Sigmoid colon (tissue), 7 donors: ENCODE measurements around the gene RPP21. TPM values are rescaled to one million over a fixed set of nuclear protein-coding genes. Genes with fewer than 3 reads are reported as not detected.

Source experiments
- DNase-seq: peaks from one replicate; pipeline ENCODE4 v3.0.0-alpha.2; 2019
- H3K27ac ChIP-seq, 4 donors: fragments of 200-600 bp; sonication (generic); one replicate each; pipeline ENCODE4 v1.5.1; 2016 to 2019; ENCODE audit warnings: mild to moderate bottlenecking in 1 of 4
- H3K27me3 ChIP-seq, 3 donors: fragments of 200-600 bp; sonication (generic); one replicate each; pipeline ENCODE4 v1.5.1; 2019; ENCODE audit warnings: mild to moderate bottlenecking in 1 of 3
- H3K36me3 ChIP-seq, 4 donors: fragments of 200-600 bp; sonication (generic); one replicate each; pipeline ENCODE4 v1.5.1; 2016 to 2019
- H3K4me1 ChIP-seq, 4 donors: fragments of 200-600 bp; sonication (generic); one replicate each; pipeline ENCODE4 v1.5.1; 2017 to 2019
- H3K4me3 ChIP-seq, 4 donors: fragments of 200-600 bp; sonication (generic); one replicate each; pipeline ENCODE4 v1.5.1; 2017 to 2019; ENCODE audit warnings: mild to moderate bottlenecking in 2 of 4, moderate library complexity in 1 of 4
- H3K9me3 ChIP-seq, 4 donors: fragments of 200-600 bp in 3 of 4; sonication (generic) in 3 of 4; one replicate each; pipeline versions ENCODE4 v1.5.1 to v1.6.1; 2013 to 2019
- EP300 ChIP-seq, 4 donors: sonication (generic); formaldehyde crosslinking; IDR thresholded peaks; one replicate each; pipeline ENCODE4 v1.6.1; 2017; ENCODE audit warnings: antibody characterized with exemption in 4 of 4
- POLR2A ChIP-seq, 2 donors: fragments of 450-650 bp; IDR thresholded peaks; one replicate each; pipeline ENCODE4 v1.6.1; 2016; ENCODE audit warnings: antibody characterized with exemption in 2 of 2, mild to moderate bottlenecking in 2 of 2, moderate library complexity in 2 of 2
- POLR2AphosphoS5 ChIP-seq, 4 donors: sonication (generic); formaldehyde crosslinking; IDR thresholded peaks; one replicate each; pipeline ENCODE4 v1.6.1; 2017; ENCODE audit warnings: antibody characterized with exemption in 4 of 4
- WGBS, 2 donors: extraction: QIAGEN DNeasy Blood & Tissue Kit; methylation state at CpG; one replicate each; pipeline ENCODE4 v1.1.7; 2013; 5-methylcytosine and 5-hydroxymethylcytosine counted together
- intact Hi-C: fragments of 100-400 bp; cut with DNase I; formaldehyde crosslinking; loops from one replicate; pipeline ENCODE4 v1.15.1; 2023
- polyA plus RNA-seq, 3 donors: library from polyadenylated mRNA; stranded (reverse); fragments of 200-250 nt; gene quantifications; one replicate each; pipeline ENCODE4 v1.2.3, GENCODE V29; 2013
- total RNA-seq, 4 donors: library from RNA; depleted of rRNA; stranded (reverse); fragments of >200 nt; gene quantifications; one replicate each; pipeline ENCODE4 v1.1.0, GENCODE V29; 2016
- TF ChIP-seq, protein P1 (sequence below), 4 experiments: fragments of 450-650 bp in 3 of 4; fragments of 200-600 bp in 1 of 4; IDR thresholded peaks; one replicate each; pipeline ENCODE4 v1.5.1; 2016 to 2019; ENCODE audit warnings: antibody characterized with exemption in 4 of 4, mild to moderate bottlenecking in 3 of 4, moderate library complexity in 2 of 4
- donor health status: healthy with polysubstance abuse.
- donor health status: Bipolar disorder and iron deficiency.
- donor health status: healthy.

Gene RPP21
- total and polyA plus RNA-seq, 7 donors: 74.7 to 150 (median 134) TPM

DNA sequence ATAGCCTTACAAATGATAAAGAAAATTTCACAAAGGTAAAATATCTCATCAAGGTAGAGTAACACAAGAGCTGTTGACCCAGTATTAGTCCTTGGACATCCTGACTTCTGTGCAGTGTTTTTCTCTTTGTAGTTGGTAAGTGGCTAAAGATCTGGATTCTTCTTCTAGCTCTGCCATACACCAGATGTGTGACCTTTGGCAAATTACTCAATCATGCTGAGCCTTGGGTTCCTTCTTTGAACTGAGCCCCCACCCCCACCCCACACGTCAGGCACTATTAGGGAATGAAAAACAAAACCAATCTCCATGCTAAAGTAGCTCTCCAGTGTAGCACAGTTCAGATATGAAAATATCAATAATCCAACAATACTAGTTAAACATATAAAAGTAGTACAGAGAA is 33.3 kb upstream of the RPP21 start:
- intact Hi-C loops: no loop called here
- no peaks in the 10 kb centered on the region for H3K4me1 ChIP-seq
- no peak for DNase-seq
- WGBS, 2 donors: 75 to 78% methylated on average over 1 of the region's 1 CpG
- no peak overlapping the region for H3K27ac ChIP-seq
- peaks cover 0 to 38% (median 6%) of the 10 kb centered on the region in 4 donors for H3K36me3 ChIP-seq
- H3K9me3 ChIP-seq: no peaks in the 10 kb centered on the region
- no peak overlapping the region for H3K4me3 ChIP-seq
- no peaks in the 10 kb centered on the region for H3K27me3 ChIP-seq
- no peak for TF ChIP-seq EP300 (IDR thresholded peaks at IDR 0.05)
- TF ChIP-seq POLR2AphosphoS5 (IDR thresholded peaks at IDR 0.05): no peak
- no peak for TF ChIP-seq POLR2A (IDR thresholded peaks at IDR 0.05)

DNA sequence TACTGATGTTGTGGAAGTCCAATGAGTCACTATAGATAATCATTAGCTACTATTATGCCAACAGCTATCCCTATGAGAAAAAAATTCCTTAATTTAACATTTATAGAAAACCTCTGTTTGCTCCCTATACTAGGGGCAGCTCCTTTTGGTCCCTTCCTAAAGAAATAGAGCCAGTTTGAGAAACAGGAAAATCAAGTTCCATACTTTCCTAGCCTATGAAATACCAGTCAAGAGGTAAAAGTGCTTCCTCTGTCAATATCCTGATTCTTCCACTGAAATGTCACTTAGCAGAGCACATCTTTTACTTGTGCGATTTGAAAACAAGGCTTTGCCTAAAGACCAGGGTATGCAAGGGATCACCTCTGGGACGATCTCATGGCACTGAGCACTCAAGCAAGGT is 32.7 kb upstream of the RPP21 start:
- no peak for DNase-seq
- 98% methylated on average over 2 of the region's 2 CpGs for WGBS, 2 donors
- peaks cover 0 to under 1% (median 0%) of the 10 kb centered on the region in 4 donors for H3K4me1 ChIP-seq
- TF ChIP-seq POLR2AphosphoS5 (IDR thresholded peaks at IDR 0.05) (no peak), EP300 (IDR thresholded peaks at IDR 0.05) (no peak), POLR2A (IDR thresholded peaks at IDR 0.05) (no peak)
- TF ChIP-seq, protein P1, sequence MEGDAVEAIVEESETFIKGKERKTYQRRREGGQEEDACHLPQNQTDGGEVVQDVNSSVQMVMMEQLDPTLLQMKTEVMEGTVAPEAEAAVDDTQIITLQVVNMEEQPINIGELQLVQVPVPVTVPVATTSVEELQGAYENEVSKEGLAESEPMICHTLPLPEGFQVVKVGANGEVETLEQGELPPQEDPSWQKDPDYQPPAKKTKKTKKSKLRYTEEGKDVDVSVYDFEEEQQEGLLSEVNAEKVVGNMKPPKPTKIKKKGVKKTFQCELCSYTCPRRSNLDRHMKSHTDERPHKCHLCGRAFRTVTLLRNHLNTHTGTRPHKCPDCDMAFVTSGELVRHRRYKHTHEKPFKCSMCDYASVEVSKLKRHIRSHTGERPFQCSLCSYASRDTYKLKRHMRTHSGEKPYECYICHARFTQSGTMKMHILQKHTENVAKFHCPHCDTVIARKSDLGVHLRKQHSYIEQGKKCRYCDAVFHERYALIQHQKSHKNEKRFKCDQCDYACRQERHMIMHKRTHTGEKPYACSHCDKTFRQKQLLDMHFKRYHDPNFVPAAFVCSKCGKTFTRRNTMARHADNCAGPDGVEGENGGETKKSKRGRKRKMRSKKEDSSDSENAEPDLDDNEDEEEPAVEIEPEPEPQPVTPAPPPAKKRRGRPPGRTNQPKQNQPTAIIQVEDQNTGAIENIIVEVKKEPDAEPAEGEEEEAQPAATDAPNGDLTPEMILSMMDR (IDR thresholded peaks at IDR 0.05): no peak
- H3K27ac ChIP-seq: no peak overlapping the region
- H3K36me3 ChIP-seq: peaks cover 0 to 39% (median 6%) of the 10 kb centered on the region in 4 donors
- H3K27me3 ChIP-seq: no peaks in the 10 kb centered on the region
- H3K9me3 ChIP-seq: no peaks in the 10 kb centered on the region
- intact Hi-C loops: no loop called here
- no peak overlapping the region for H3K4me3 ChIP-seq

- Histone ChIP-seq H3K27me3 (no peaks in the 10 kb centered on the region), H3K4me1 (peaks cover 0 to 5% (median 0%) of the 10 kb centered on the region in 4 donors), H3K9me3 (no peaks in the 10 kb centered on the region), H3K27ac (no peak overlapping the region), H3K4me3 (no peak overlapping the region), H3K36me3 (peaks cover 0 to 39% (median 6%) of the 10 kb centered on the region in 4 donors)
- WGBS, 2 donors: 98 to 100% methylated on average over 1 of the region's 1 CpG
- no peak for DNase-seq
- intact Hi-C loops: no loop called here
- no peak for TF ChIP-seq EP300 (IDR thresholded peaks at IDR 0.05)
- no peak for TF ChIP-seq POLR2A (IDR thresholded peaks at IDR 0.05)
- no peak for TF ChIP-seq POLR2AphosphoS5 (IDR thresholded peaks at IDR 0.05)
- TF ChIP-seq, protein P1 (IDR thresholded peaks at IDR 0.05): no peak
These were observed 32.2 kb upstream of the RPP21 start for GRCh38 chr6:30312676-30313321.

- TF ChIP-seq EP300 (IDR thresholded peaks at IDR 0.05): no peak
- no peak for TF ChIP-seq POLR2A (IDR thresholded peaks at IDR 0.05)
- TF ChIP-seq POLR2AphosphoS5 (IDR thresholded peaks at IDR 0.05): no peak
- TF ChIP-seq, protein P1 (IDR thresholded peaks at IDR 0.05): no peak
- WGBS, 2 donors: 98% methylated on average over 3 of the region's 3 CpGs
- Histone ChIP-seq H3K27me3 (no peaks in the 10 kb centered on the region), H3K4me3 (no peak overlapping the region), H3K9me3 (no peaks in the 10 kb centered on the region), H3K27ac (no peak overlapping the region), H3K4me1 (peaks cover 0 to 14% (median 4%) of the 10 kb centered on the region in 4 donors), H3K36me3 (peaks cover 0 to 36% (median 5%) of the 10 kb centered on the region in 4 donors)
- DNase-seq: no peak
- intact Hi-C loops: no loop called here
These were observed 29.8 kb upstream of the RPP21 start for GRCh38 chr6:30315156-30315555.

GRCh38 chr6:30317913-30318589 is 26.9 kb upstream of the RPP21 start:
- Histone ChIP-seq H3K36me3 (peaks cover 0 to 23% (median 5%) of the 10 kb centered on the region in 4 donors), H3K4me3 (no peak overlapping the region), H3K27ac (no peak overlapping the region), H3K27me3 (no peaks in the 10 kb centered on the region), H3K9me3 (no peaks in the 10 kb centered on the region), H3K4me1 (peaks cover 0 to 20% (median 6%) of the 10 kb centered on the region in 4 donors)
- no peak for DNase-seq
- intact Hi-C loops: no loop called here
- TF ChIP-seq EP300 (IDR thresholded peaks at IDR 0.05) (no peak), POLR2AphosphoS5 (IDR thresholded peaks at IDR 0.05) (no peak), POLR2A (IDR thresholded peaks at IDR 0.05) (no peak)
- TF ChIP-seq, protein P1 (IDR thresholded peaks at IDR 0.05): no peak
- WGBS, 2 donors: 29 to 57% methylated on average over 6 of the region's 6 CpGs
